ENCODE data around the gene PRKG2. TPM values are rescaled to one million over a fixed set of nuclear protein-coding genes. Genes with fewer than 3 reads are reported as not detected.

The PRKG2 gene
- total RNA-seq, 1 experiment from 2014 or later = not detected

DNA sequence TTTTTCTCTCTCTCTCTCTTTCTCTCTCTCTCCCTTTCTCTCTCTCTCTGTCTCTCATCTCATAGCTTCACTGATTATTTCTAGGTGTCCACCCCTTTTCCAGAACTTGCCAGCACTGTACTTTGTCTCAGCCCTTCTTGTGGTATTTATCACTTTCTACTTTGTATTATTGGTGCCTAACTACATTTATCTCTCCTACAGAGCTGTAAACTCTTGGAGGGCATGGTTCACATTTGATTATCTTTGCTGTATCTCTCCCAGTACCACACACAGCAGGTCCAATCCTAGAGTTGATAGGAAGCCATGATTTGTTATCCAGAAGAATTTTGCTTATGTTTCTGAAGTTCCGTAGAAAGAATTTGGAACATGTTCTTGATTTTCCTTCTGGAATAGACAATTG, 5.2 kb upstream of the PRKG2 start:
- TF ChIP-seq CTCF (conservative IDR thresholded peaks at IDR 0.05; ENCODE audit: low read depth, low read length) (no peak), EZH2 (IDR thresholded peaks at IDR 0.05; ENCODE audit: borderline replicate concordance, low read depth, low read length, poor library complexity, severe bottlenecking) (no peak)
- POLR2A ChIA-PET (ENCODE audit: low non-redundant PET) = no interaction called here
- Histone ChIP-seq H3K9me3 (ENCODE audit: low read depth, low read length, poor library complexity, severe bottlenecking) (no peaks in the 10 kb centered on the region), H3K27ac (ENCODE audit: low read depth, low read length, poor library complexity, severe bottlenecking) (no peak overlapping the region), H3K27me3 (replicated peaks; ENCODE audit: insufficient read depth, low read depth, low read length, poor library complexity) (peaks cover 11% of the 10 kb centered on the region), H3K36me3 (ENCODE audit: insufficient read depth, low read length, poor library complexity, severe bottlenecking) (no peaks in the 10 kb centered on the region), H3K4me1 (ENCODE audit: insufficient read depth, low read length, poor library complexity, severe bottlenecking) (no peaks in the 10 kb centered on the region), H3K4me3 (ENCODE audit: low read depth, low read length, poor library complexity, severe bottlenecking) (no peak overlapping the region)
- CTCF ChIA-PET = no interaction called here
- intact Hi-C loops (cut with micrococcal nuclease; ENCODE audit: unreplicated experiment) = no loop called here
- no TSS peak for BruUV-seq (replicated peaks)
- DNase-seq (ENCODE audit: low spot score) = no peak

GRCh38 chr4:81218206-81218605, 3.2 kb upstream of the PRKG2 start:
- CTCF ChIA-PET = no interaction called here
- intact Hi-C loops (cut with micrococcal nuclease; ENCODE audit: unreplicated experiment) = no loop called here
- POLR2A ChIA-PET (ENCODE audit: low non-redundant PET) = no interaction called here
- Histone ChIP-seq H3K4me1 (ENCODE audit: insufficient read depth, low read length, poor library complexity, severe bottlenecking) (no peaks in the 10 kb centered on the region), H3K27me3 (replicated peaks; ENCODE audit: insufficient read depth, low read depth, low read length, poor library complexity) (peaks cover 32% of the 10 kb centered on the region), H3K9me3 (ENCODE audit: low read depth, low read length, poor library complexity, severe bottlenecking) (no peaks in the 10 kb centered on the region), H3K36me3 (ENCODE audit: insufficient read depth, low read length, poor library complexity, severe bottlenecking) (no peaks in the 10 kb centered on the region), H3K27ac (ENCODE audit: low read depth, low read length, poor library complexity, severe bottlenecking) (no peak overlapping the region), H3K4me3 (ENCODE audit: low read depth, low read length, poor library complexity, severe bottlenecking) (no peak overlapping the region)
- no TSS peak for BruUV-seq (replicated peaks)
- TF ChIP-seq CTCF (conservative IDR thresholded peaks at IDR 0.05; ENCODE audit: low read depth, low read length) (no peak), EZH2 (IDR thresholded peaks at IDR 0.05; ENCODE audit: borderline replicate concordance, low read depth, low read length, poor library complexity, severe bottlenecking) (no peak)
- DNase-seq (ENCODE audit: low spot score) = no peak

GRCh38 chr4:81217779-81218178, 2.8 kb upstream of the PRKG2 start:
- no peak for TF ChIP-seq EZH2 (IDR thresholded peaks at IDR 0.05; ENCODE audit: borderline replicate concordance, low read depth, low read length, poor library complexity, severe bottlenecking)
- TF ChIP-seq CTCF (conservative IDR thresholded peaks at IDR 0.05; ENCODE audit: low read depth, low read length) = no peak
- ChIA-PET POLR2A (ENCODE audit: low non-redundant PET) (no interaction called here), CTCF (no interaction called here)
- Histone ChIP-seq H3K4me1 (ENCODE audit: insufficient read depth, low read length, poor library complexity, severe bottlenecking) (no peaks in the 10 kb centered on the region), H3K27me3 (replicated peaks; ENCODE audit: insufficient read depth, low read depth, low read length, poor library complexity) (peaks cover 35% of the 10 kb centered on the region), H3K27ac (ENCODE audit: low read depth, low read length, poor library complexity, severe bottlenecking) (no peak overlapping the region), H3K9me3 (ENCODE audit: low read depth, low read length, poor library complexity, severe bottlenecking) (no peaks in the 10 kb centered on the region), H3K4me3 (ENCODE audit: low read depth, low read length, poor library complexity, severe bottlenecking) (no peak overlapping the region), H3K36me3 (ENCODE audit: insufficient read depth, low read length, poor library complexity, severe bottlenecking) (no peaks in the 10 kb centered on the region)
- intact Hi-C loops (cut with micrococcal nuclease; ENCODE audit: unreplicated experiment) = no loop called here
- no peak for DNase-seq (ENCODE audit: low spot score)
- no TSS peak for BruUV-seq (replicated peaks)

All from A673 (cell line).